Measurements from ENCODE around the gene DGKB. TPM values are rescaled to one million over a fixed set of nuclear protein-coding genes. Genes with fewer than 3 reads are reported as not detected.

The DGKB gene
- total RNA-seq, 1 donor from 2014 or later, result not detected

- Histone ChIP-seq H3K27me3 (no peaks in the 10 kb centered on the region), H3K9me3 (no peaks in the 10 kb centered on the region), H3K4me3 (no peak overlapping the region), H3K27ac (no peak overlapping the region), H3K4me1 (no peaks in the 10 kb centered on the region), H3K36me3 (no peaks in the 10 kb centered on the region)
- DNase-seq (ENCODE audit: low spot score in 2 of 2), result no peak
- TF ChIP-seq, protein P1, sequence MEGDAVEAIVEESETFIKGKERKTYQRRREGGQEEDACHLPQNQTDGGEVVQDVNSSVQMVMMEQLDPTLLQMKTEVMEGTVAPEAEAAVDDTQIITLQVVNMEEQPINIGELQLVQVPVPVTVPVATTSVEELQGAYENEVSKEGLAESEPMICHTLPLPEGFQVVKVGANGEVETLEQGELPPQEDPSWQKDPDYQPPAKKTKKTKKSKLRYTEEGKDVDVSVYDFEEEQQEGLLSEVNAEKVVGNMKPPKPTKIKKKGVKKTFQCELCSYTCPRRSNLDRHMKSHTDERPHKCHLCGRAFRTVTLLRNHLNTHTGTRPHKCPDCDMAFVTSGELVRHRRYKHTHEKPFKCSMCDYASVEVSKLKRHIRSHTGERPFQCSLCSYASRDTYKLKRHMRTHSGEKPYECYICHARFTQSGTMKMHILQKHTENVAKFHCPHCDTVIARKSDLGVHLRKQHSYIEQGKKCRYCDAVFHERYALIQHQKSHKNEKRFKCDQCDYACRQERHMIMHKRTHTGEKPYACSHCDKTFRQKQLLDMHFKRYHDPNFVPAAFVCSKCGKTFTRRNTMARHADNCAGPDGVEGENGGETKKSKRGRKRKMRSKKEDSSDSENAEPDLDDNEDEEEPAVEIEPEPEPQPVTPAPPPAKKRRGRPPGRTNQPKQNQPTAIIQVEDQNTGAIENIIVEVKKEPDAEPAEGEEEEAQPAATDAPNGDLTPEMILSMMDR (IDR thresholded peaks at IDR 0.05), result no peak
- intact Hi-C loops (cut with DNase I), result no loop called here
Measured at GRCh38 chr7:14177876-14178275, 724.7 kb downstream of the DGKB start.

DNA sequence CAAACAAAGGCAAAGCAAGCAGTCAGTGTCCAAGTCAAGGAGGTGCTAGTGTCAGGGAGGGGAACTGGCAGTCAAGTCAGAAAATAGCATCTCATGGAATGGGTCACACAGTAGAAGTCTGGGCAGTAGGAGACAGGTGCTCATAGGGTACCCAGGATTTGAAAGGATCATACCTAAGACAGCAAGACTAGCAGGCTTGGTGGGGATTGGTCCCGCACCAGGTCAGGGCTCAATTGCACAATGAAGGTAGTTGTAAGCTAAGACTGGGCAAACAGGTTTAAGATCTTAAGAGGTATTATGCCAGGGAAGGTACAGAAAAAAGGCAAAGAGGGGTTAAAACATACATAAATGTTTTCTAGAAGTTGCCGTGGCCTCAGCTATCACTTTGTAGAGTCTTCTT, 731.7 kb downstream of the DGKB start:
- DNase-seq (ENCODE audit: low spot score in 2 of 2), result no peak
- Histone ChIP-seq H3K36me3 (no peaks in the 10 kb centered on the region), H3K27me3 (no peaks in the 10 kb centered on the region), H3K4me3 (no peak overlapping the region), H3K9me3 (no peaks in the 10 kb centered on the region), H3K4me1 (no peaks in the 10 kb centered on the region), H3K27ac (no peak overlapping the region)
- TF ChIP-seq, protein P1 (IDR thresholded peaks at IDR 0.05), result no peak
- intact Hi-C loops (cut with DNase I), result no loop called here

DNA sequence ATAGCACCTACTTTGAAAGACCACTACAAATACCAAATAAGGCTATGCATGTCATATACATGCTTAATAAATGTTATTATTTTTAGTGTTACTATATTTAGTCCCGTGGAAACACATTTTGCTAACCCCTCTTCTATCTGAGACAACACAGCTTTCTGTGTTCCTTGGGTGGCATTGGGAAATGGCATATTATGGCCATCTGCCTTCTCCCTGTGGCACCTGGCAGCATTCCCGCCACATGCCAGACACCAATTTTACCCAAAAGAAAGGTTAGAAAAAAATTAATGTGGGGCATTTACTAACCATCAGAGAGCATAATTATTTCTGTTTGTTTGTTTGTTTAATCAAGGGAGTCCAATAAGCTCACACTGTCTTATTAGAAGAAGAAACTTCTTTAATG, 744.4 kb downstream of the DGKB start:
- no peaks in the 10 kb centered on the region for H3K27me3 ChIP-seq
- no peak overlapping the region for H3K4me3 ChIP-seq
- DNase-seq (ENCODE audit: low spot score in 2 of 2), result no peak
- H3K9me3 ChIP-seq, result no peaks in the 10 kb centered on the region
- intact Hi-C loops (cut with DNase I), result no loop called here
- no peaks in the 10 kb centered on the region for H3K4me1 ChIP-seq
- no peak overlapping the region for H3K27ac ChIP-seq
- TF ChIP-seq, protein P1 (IDR thresholded peaks at IDR 0.05), result no peak
- no peaks in the 10 kb centered on the region for H3K36me3 ChIP-seq

DNA sequence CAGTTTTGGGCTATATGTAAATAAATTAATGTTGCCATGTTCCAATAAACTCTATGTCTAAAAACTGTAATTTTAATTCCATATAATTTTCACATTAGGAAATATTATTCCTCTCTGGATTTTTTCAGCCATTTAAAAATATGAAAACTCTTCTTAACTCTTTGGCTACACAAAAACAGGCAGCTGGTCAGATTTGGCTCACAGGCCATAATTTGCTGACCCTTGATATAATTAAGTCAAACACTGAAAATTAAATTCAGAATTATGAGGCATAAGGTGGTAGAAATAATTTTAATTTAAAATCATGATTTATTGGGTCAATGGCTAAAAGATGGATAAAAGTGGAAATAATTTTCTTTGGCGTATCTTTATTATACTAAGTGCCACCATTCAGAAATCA, 746.1 kb downstream of the DGKB start:
- Histone ChIP-seq H3K27ac (no peak overlapping the region), H3K4me1 (no peaks in the 10 kb centered on the region), H3K27me3 (no peaks in the 10 kb centered on the region), H3K36me3 (no peaks in the 10 kb centered on the region), H3K4me3 (no peak overlapping the region), H3K9me3 (no peaks in the 10 kb centered on the region)
- TF ChIP-seq, protein P1 (IDR thresholded peaks at IDR 0.05), result no peak
- no peak for DNase-seq (ENCODE audit: low spot score in 2 of 2)
- intact Hi-C loops (cut with DNase I), result no loop called here

GRCh38 chr7:14148974-14149373, 753.6 kb downstream of the DGKB start:
- Histone ChIP-seq H3K36me3 (no peaks in the 10 kb centered on the region), H3K27me3 (no peaks in the 10 kb centered on the region), H3K9me3 (no peaks in the 10 kb centered on the region), H3K4me3 (no peak overlapping the region), H3K4me1 (no peaks in the 10 kb centered on the region), H3K27ac (no peak overlapping the region)
- TF ChIP-seq, protein P1 (IDR thresholded peaks at IDR 0.05), result no peak
- no peak for DNase-seq (ENCODE audit: low spot score in 2 of 2)
- intact Hi-C loops (cut with DNase I), result no loop called here

GRCh38 chr7:14147532-14147931, 755.0 kb downstream of the DGKB start:
- Histone ChIP-seq H3K27ac (no peak overlapping the region), H3K9me3 (no peaks in the 10 kb centered on the region), H3K36me3 (no peaks in the 10 kb centered on the region), H3K4me3 (no peak overlapping the region), H3K27me3 (no peaks in the 10 kb centered on the region), H3K4me1 (no peaks in the 10 kb centered on the region)
- no peak for DNase-seq (ENCODE audit: low spot score in 2 of 2)
- intact Hi-C loops (cut with DNase I), result no loop called here
- TF ChIP-seq, protein P1 (IDR thresholded peaks at IDR 0.05), result no peak

All from ascending aorta (tissue), 2 donors.